GM12878 (cell line): ENCODE results near the gene RPL26.

ENCODE experiments used
- CTCF ChIP-seq, 3 experiments: IDR thresholded peaks in 2 of 3; conservative IDR thresholded peaks in 1 of 3; 2 replicates each; pipeline ENCODE4 v1.5.1; 2011; ENCODE audit warnings: low read depth in 3 of 3, low read length in 3 of 3, mild to moderate bottlenecking in 3 of 3, control low read depth in 2 of 3, moderate library complexity in 2 of 3, inconsistent platforms in 1 of 3, mixed read lengths in 1 of 3; ENCODE audit not compliant: control insufficient read depth in 2 of 3, insufficient read depth in 1 of 3; ENCODE audit errors: extremely low read depth in 1 of 3
- FOXM1 ChIP-seq: IDR thresholded peaks from 2 replicates; pipeline ENCODE4 v1.6.1; 2012; ENCODE audit warnings: low read depth, mild to moderate bottlenecking, inconsistent platforms, low read length, moderate library complexity
- MAX ChIP-seq: IDR thresholded peaks from 2 replicates; pipeline ENCODE4 v1.6.1; 2012; ENCODE audit warnings: low read depth, low read length, improper control_type of control experiment
- NBN ChIP-seq: fragments of 450-650 bp; IDR thresholded peaks from 2 replicates; pipeline ENCODE4 v1.6.1; 2016
- NFIC ChIP-seq: IDR thresholded peaks from 2 replicates; pipeline ENCODE4 v1.6.1; 2012; ENCODE audit warnings: low read depth, mild to moderate bottlenecking, inconsistent platforms, low read length, moderate library complexity
- POLR2A ChIP-seq: IDR thresholded peaks from 2 replicates; pipeline ENCODE4 v1.6.1; 2011; ENCODE audit warnings: low read depth, mild to moderate bottlenecking, low read length

GRCh38 chr17:8382880-8383142, 182 bp downstream of the RPL26 start:
- TF ChIP-seq CTCF (IDR thresholded peaks at IDR 0.05 in 2 of 3, conservative IDR thresholded peaks at IDR 0.05 in 1 of 3; ENCODE audit: control insufficient read depth in 2 of 3, extremely low read depth in 1 of 3, insufficient read depth in 1 of 3, low read depth in 3 of 3, low read length in 3 of 3) (no peak), NFIC (0 out of 2 replicates have a peak, but pooled peaks have one; percentile 27), MAX (no peak), NBN (no peak), POLR2A (no peak), FOXM1 (peak; percentile 50; the same call in 1 of the 2 replicates)
